Measurements from ENCODE around the gene JARID2.

The JARID2 gene

DNA sequence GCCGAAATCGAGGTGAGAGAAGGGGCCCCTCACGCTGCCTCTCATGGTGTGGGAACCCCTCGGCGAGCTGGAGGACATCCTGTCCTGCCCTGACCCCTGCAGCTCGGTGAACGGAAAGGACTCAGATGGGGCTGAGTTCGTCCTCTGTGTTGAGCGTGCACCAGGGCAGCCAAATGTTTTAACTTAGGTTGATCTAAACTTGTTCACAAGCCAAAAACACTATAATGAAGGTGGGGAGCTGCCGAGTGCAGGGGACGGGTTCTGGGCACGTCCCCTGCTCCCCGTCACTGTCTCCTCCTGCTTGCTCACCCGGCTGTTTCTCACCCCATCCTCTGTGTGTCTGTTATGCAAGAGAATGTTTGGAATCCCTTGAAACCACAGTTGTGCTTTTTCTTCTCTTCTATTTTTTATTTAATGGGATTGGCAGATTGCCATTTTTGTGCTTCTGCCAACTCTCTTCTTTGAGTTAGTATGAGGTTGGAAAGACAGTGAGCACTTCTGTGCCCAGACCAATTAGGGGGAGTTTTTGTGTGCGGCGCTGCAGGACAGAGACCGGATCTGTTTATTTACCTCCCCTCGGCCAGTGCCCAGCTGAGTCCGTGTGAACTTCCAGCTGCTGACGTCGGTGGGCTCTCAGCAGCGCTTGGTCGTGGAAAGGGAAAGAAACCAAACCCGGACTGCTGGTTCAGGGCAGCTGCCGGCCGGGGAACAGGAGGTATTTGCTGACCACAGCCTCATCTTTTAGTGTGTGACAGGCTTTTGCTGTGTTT lies 258.9 kb downstream of the JARID2 start (continued):
- TF ChIP-seq, protein P1, sequence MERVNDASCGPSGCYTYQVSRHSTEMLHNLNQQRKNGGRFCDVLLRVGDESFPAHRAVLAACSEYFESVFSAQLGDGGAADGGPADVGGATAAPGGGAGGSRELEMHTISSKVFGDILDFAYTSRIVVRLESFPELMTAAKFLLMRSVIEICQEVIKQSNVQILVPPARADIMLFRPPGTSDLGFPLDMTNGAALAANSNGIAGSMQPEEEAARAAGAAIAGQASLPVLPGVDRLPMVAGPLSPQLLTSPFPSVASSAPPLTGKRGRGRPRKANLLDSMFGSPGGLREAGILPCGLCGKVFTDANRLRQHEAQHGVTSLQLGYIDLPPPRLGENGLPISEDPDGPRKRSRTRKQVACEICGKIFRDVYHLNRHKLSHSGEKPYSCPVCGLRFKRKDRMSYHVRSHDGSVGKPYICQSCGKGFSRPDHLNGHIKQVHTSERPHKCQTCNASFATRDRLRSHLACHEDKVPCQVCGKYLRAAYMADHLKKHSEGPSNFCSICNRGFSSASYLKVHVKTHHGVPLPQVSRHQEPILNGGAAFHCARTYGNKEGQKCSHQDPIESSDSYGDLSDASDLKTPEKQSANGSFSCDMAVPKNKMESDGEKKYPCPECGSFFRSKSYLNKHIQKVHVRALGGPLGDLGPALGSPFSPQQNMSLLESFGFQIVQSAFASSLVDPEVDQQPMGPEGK (tag by site-specific recombination; IDR thresholded peaks at IDR 0.05), result peak; percentile 55; the same call in 1 of the 2 replicates
- TF ChIP-seq, protein P2, sequence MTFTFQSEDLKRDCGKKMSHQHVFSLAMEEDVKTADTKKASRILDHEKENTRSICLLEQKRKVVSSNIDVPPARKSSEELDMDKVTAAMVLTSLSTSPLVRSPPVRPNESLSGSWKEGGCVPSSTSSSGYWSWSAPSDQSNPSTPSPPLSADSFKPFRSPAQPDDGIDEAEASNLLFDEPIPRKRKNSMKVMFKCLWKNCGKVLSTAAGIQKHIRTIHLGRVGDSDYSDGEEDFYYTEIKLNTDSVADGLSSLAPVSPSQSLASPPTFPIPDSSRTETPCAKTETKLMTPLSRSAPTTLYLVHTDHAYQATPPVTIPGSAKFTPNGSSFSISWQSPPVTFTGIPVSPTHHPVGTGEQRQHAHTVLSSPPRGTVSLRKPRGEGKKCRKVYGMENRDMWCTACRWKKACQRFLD (tag by site-specific recombination; IDR thresholded peaks at IDR 0.05), result no peak
- TF ChIP-seq ZNF530 (tag by site-specific recombination; IDR thresholded peaks at IDR 0.05; ENCODE audit: low read depth) (no peak), ZNF24 (tag by site-specific recombination; IDR thresholded peaks at IDR 0.05) (peak; percentile 71; the same call in 1 of the 2 replicates), ZNF558 (tag by site-specific recombination; IDR thresholded peaks at IDR 0.05) (0 out of 2 replicates have a peak, but pooled peaks have one; percentile 44), ZSCAN30 (tag by site-specific recombination; IDR thresholded peaks at IDR 0.05) (peak; percentile 77; the same call in 1 of the 2 replicates), FEZF1 (tag by site-specific recombination; IDR thresholded peaks at IDR 0.05) (peak; percentile 99), ZNF239 (tag by site-specific recombination; IDR thresholded peaks at IDR 0.05) (no peak), ZNF76 (tag by site-specific recombination; IDR thresholded peaks at IDR 0.05; ENCODE audit: borderline replicate concordance, low read depth) (no peak), ZNF366 (tag by site-specific recombination; conservative IDR thresholded peaks at IDR 0.05) (peak; percentile 81)
- TF ChIP-seq, protein P3, sequence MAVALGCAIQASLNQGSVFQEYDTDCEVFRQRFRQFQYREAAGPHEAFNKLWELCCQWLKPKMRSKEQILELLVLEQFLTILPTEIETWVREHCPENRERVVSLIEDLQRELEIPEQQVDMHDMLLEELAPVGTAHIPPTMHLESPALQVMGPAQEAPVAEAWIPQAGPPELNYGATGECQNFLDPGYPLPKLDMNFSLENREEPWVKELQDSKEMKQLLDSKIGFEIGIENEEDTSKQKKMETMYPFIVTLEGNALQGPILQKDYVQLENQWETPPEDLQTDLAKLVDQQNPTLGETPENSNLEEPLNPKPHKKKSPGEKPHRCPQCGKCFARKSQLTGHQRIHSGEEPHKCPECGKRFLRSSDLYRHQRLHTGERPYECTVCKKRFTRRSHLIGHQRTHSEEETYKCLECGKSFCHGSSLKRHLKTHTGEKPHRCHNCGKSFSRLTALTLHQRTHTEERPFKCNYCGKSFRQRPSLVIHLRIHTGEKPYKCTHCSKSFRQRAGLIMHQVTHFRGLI (tag by site-specific recombination; IDR thresholded peaks at IDR 0.05), result peak; percentile 77
- TF ChIP-seq, protein P4, sequence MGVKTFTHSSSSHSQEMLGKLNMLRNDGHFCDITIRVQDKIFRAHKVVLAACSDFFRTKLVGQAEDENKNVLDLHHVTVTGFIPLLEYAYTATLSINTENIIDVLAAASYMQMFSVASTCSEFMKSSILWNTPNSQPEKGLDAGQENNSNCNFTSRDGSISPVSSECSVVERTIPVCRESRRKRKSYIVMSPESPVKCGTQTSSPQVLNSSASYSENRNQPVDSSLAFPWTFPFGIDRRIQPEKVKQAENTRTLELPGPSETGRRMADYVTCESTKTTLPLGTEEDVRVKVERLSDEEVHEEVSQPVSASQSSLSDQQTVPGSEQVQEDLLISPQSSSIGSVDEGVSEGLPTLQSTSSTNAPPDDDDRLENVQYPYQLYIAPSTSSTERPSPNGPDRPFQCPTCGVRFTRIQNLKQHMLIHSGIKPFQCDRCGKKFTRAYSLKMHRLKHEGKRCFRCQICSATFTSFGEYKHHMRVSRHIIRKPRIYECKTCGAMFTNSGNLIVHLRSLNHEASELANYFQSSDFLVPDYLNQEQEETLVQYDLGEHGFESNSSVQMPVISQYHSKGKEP (tag by site-specific recombination; IDR thresholded peaks at IDR 0.05), result peak; percentile 48; the same call in 1 of the 2 replicates

DNA sequence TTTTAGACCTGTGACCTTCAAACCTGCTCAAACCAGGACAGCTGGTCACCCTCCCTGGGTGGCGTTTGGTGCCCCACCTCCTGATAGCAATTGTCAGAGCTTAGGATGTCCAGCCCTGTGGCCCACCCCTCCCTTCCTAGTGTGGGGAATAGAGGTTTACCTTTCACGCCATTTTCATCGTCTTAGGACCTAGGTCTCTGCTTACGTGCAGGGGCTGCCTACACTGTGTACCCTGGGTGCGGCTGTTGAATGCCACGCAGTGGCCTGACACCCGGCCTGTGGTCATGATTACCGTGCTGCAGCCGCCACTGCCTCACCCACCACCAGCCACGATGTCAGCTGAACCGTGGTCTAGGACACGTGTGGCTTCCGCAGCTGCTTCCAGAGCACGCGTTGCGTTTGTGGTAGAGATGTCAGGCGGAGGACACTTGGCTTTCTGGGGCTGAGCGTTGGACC lies 259.6 kb downstream of the JARID2 start:
- Histone ChIP-seq H3K4me1 (ENCODE audit: control insufficient read depth, insufficient read depth, low read length) (peaks cover 18% of the 10 kb centered on the region), H3K36me3 (ENCODE audit: control insufficient read depth in 2 of 2, insufficient read depth in 1 of 2, low read length in 2 of 2) (peaks cover 0 to 91% of the 10 kb centered on the region in 2 experiments; a peak in 2 of 3 replicates), H3K9me3 (ENCODE audit: control insufficient read depth, insufficient read depth, low read depth, low read length) (no peaks in the 10 kb centered on the region), H3K4me3 (ENCODE audit: low read depth, low read length) (no peak overlapping the region), H3K27ac (ENCODE audit: extremely low read depth, low read depth, low read length) (peak overlapping the region; percentile 54)
- ChIA-PET CTCF (interaction anchor here (0.6 to 1.7 kb wide), 4 partner anchors 9 to 1597 kb away, joined by 3 to 8 read pairs (median 4); no protein-coding TSS in a partner anchor), POLR2A (interaction anchor here (0.6 to 1.0 kb wide), 4 partner anchors 9 to 972 kb away, joined by 3 to 5 read pairs (median 4); no protein-coding TSS in a partner anchor)
- TF ChIP-seq, protein P5, sequence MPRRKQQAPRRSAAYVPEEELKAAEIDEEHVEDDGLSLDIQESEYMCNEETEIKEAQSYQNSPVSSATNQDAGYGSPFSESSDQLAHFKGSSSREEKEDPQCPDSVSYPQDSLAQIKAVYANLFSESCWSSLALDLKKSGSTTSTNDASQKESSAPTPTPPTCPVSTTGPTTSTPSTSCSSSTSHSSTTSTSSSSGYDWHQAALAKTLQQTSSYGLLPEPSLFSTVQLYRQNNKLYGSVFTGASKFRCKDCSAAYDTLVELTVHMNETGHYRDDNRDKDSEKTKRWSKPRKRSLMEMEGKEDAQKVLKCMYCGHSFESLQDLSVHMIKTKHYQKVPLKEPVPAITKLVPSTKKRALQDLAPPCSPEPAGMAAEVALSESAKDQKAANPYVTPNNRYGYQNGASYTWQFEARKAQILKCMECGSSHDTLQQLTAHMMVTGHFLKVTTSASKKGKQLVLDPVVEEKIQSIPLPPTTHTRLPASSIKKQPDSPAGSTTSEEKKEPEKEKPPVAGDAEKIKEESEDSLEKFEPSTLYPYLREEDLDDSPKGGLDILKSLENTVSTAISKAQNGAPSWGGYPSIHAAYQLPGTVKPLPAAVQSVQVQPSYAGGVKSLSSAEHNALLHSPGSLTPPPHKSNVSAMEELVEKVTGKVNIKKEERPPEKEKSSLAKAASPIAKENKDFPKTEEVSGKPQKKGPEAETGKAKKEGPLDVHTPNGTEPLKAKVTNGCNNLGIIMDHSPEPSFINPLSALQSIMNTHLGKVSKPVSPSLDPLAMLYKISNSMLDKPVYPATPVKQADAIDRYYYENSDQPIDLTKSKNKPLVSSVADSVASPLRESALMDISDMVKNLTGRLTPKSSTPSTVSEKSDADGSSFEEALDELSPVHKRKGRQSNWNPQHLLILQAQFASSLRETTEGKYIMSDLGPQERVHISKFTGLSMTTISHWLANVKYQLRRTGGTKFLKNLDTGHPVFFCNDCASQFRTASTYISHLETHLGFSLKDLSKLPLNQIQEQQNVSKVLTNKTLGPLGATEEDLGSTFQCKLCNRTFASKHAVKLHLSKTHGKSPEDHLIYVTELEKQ (tag by site-specific recombination; IDR thresholded peaks at IDR 0.05; ENCODE audit: borderline replicate concordance), result no peak
- TF ChIP-seq ZNF302 (tag by site-specific recombination; IDR thresholded peaks at IDR 0.05; ENCODE audit: low read depth), result no peak
- TF ChIP-seq ZNF660 (tag by site-specific recombination; IDR thresholded peaks at IDR 0.05), result no peak
- no peak for TF ChIP-seq ZBTB17 (tag by site-specific recombination; IDR thresholded peaks at IDR 0.05)
- TF ChIP-seq BCL11B (tag by site-specific recombination; IDR thresholded peaks at IDR 0.05; ENCODE audit: low read depth), result no peak
- no peak for TF ChIP-seq ZNF701 (tag by site-specific recombination; IDR thresholded peaks at IDR 0.05)
- TF ChIP-seq GLI4 (tag by site-specific recombination; IDR thresholded peaks at IDR 0.05), result no peak
- no peak for TF ChIP-seq ZNF837 (tag by site-specific recombination; IDR thresholded peaks at IDR 0.05)
- TF ChIP-seq YY1 (tag by site-specific recombination; IDR thresholded peaks at IDR 0.05), result no peak
- TF ChIP-seq ZNF335 (tag by site-specific recombination; conservative IDR thresholded peaks at IDR 0.05), result no peak
- TF ChIP-seq BCL11A (tag by site-specific recombination; IDR thresholded peaks at IDR 0.05; ENCODE audit: low read depth), result no peak
- no peak for TF ChIP-seq ZNF37A (tag by site-specific recombination; IDR thresholded peaks at IDR 0.05)
- TF ChIP-seq KLF8 (tag by site-specific recombination; IDR thresholded peaks at IDR 0.05), result no peak
